Natural killer cell (primary cell): ENCODE data around the gene PLEKHA5. TPM values are rescaled to one million over a fixed set of nuclear protein-coding genes. Genes with fewer than 3 reads are reported as not detected.

ENCODE experiments used
- ATAC-seq, 3 donors: fragments of 150-1000 bp in 2 of 3; fragments of 200-7000 bp in 1 of 3; cut with Tn5 transposase; 1 replicate in 1 of 3; 2 replicates in 2 of 3; pipeline ENCODE4 v1.10.0; 2021; ENCODE audit warnings: mild to moderate bottlenecking in 2 of 3, moderate library complexity in 2 of 3
- DNase-seq, 2 donors: peaks; one replicate each; pipeline versions ENCODE4 v3.0.0 to v3.0.0-alpha.2; 2013 to 2021; ENCODE audit warnings: mixed read lengths in 1 of 2
- H3K27ac ChIP-seq: one replicate; pipeline ENCODE4 v1.5.1; 2013; ENCODE audit warnings: mild to moderate bottlenecking, low read length
- H3K27me3 ChIP-seq: one replicate; pipeline ENCODE4 v1.6.1; 2013; ENCODE audit warnings: low read length; ENCODE audit not compliant: control insufficient read depth, insufficient read depth
- H3K36me3 ChIP-seq: one replicate; pipeline ENCODE4 v1.6.1; 2013; ENCODE audit warnings: low read length; ENCODE audit not compliant: control insufficient read depth, insufficient read depth
- H3K4me1 ChIP-seq: one replicate; pipeline ENCODE4 v1.6.1; 2013; ENCODE audit warnings: low read length; ENCODE audit not compliant: control insufficient read depth, insufficient read depth
- H3K4me3 ChIP-seq: one replicate; pipeline ENCODE4 v1.5.1; 2013; ENCODE audit warnings: low read length
- H3K9me3 ChIP-seq: one replicate; pipeline ENCODE4 v1.6.1; 2013; ENCODE audit warnings: low read length; ENCODE audit not compliant: control insufficient read depth, insufficient read depth
- H3K27ac Mint-ChIP-seq, 2 donors: one replicate each; pipeline ENCODE4 v1.8.0; 2022; ENCODE audit warnings: mild to moderate bottlenecking in 2 of 2, mixed read lengths in 2 of 2, moderate library complexity in 1 of 2
- H3K27me3 Mint-ChIP-seq, 2 donors: one replicate each; pipeline ENCODE4 v1.8.0; 2022; ENCODE audit warnings: low read depth in 2 of 2, mixed read lengths in 2 of 2
- H3K36me3 Mint-ChIP-seq: one replicate; pipeline ENCODE4 v1.8.0; 2022; ENCODE audit warnings: mixed read lengths
- H3K4me1 Mint-ChIP-seq, 2 donors: one replicate each; pipeline ENCODE4 v1.8.0; 2022; ENCODE audit warnings: mixed read lengths in 2 of 2
- H3K4me3 Mint-ChIP-seq: one replicate; pipeline ENCODE4 v1.8.0; 2022; ENCODE audit warnings: mild to moderate bottlenecking, moderate library complexity, mixed read lengths
- H3K9me3 Mint-ChIP-seq, 2 donors: one replicate each; pipeline ENCODE4 v1.8.0; 2022; ENCODE audit warnings: mixed read lengths in 2 of 2
- CTCF ChIP-seq: fragments of 200-600 bp; IDR thresholded peaks from one replicate; pipeline ENCODE4 v1.8.0; 2022; ENCODE audit warnings: antibody characterized with exemption
- WGBS: methylation state at CpG from one replicate; pipeline ENCODE4 v1.1.7; 2013; ENCODE audit warnings: missing lambda C conversion rate; ENCODE audit not compliant: insufficient coverage; 5-methylcytosine and 5-hydroxymethylcytosine counted together
- intact Hi-C: fragments of 100-400 bp; cut with micrococcal nuclease; formaldehyde crosslinking; loops from one replicate; pipeline ENCODE4 v1.14.2; 2022
- total RNA-seq, 4 donors: library from RNA; stranded (reverse); fragments of 120-200 nt in 1 of 4; gene quantifications; one replicate each; pipeline versions ENCODE4 v1.2.3 to v1.2.4, GENCODE V29; 2013 to 2022

Gene PLEKHA5
- total RNA-seq, 3 donors from 2014 or later (not counting 1 experiment from before 2014, with no cell fraction given), result 5.2 to 12.1 (median 7.0) TPM

- peaks cover 17 to 32% of the 10 kb centered on the region in 2 donors for H3K4me1 Mint-ChIP-seq
- H3K27ac Mint-ChIP-seq, result no peak overlapping the region
- ATAC-seq (no peak), DNase-seq (no peak)
- Histone ChIP-seq H3K4me1 (peaks cover 40% of the 10 kb centered on the region), H3K36me3 (no peaks in the 10 kb centered on the region), H3K4me3 (no peak overlapping the region), H3K27ac (no peak overlapping the region), H3K9me3 (peaks cover 25% of the 10 kb centered on the region), H3K27me3 (no peaks in the 10 kb centered on the region)
- intact Hi-C loops, result no loop called here
- H3K27me3 Mint-ChIP-seq, result no peaks in the 10 kb centered on the region
- peaks cover 7% of the 10 kb centered on the region for H3K36me3 Mint-ChIP-seq
- no peak for TF ChIP-seq CTCF
- H3K4me3 Mint-ChIP-seq, result no peak overlapping the region
- peaks cover 3 to 5% of the 10 kb centered on the region in 2 donors for H3K9me3 Mint-ChIP-seq
- 97% methylated on average over 6 of the region's 6 CpGs for WGBS
Observed at GRCh38 chr12:19402211-19402610, 272.7 kb downstream of the PLEKHA5 start.

GRCh38 chr12:19402743-19403431 is 273.4 kb downstream of the PLEKHA5 start:
- Mint-ChIP-seq H3K27ac (peak overlapping the region; percentile 86 to 93), H3K4me1 (peaks cover 17 to 32% of the 10 kb centered on the region in 2 donors), H3K27me3 (no peaks in the 10 kb centered on the region), H3K4me3 (peak overlapping the region; percentile 58), H3K36me3 (peaks cover 7% of the 10 kb centered on the region), H3K9me3 (peaks cover 3 to 5% of the 10 kb centered on the region in 2 donors)
- Histone ChIP-seq H3K9me3 (peaks cover 25% of the 10 kb centered on the region), H3K4me3 (no peak overlapping the region), H3K4me1 (peaks cover 40% of the 10 kb centered on the region), H3K36me3 (no peaks in the 10 kb centered on the region), H3K27me3 (no peaks in the 10 kb centered on the region), H3K27ac (peak overlapping the region; percentile 73)
- DNase-seq, result no peak
- no peak for TF ChIP-seq CTCF
- ATAC-seq, result no peak
- intact Hi-C loops, result no loop called here
- 84% methylated on average over 4 of the region's 4 CpGs for WGBS

- H3K36me3 ChIP-seq, result no peaks in the 10 kb centered on the region
- no peaks in the 10 kb centered on the region for H3K27me3 ChIP-seq
- Mint-ChIP-seq H3K27me3 (no peaks in the 10 kb centered on the region), H3K27ac (peak overlapping the region; percentile 86 to 93), H3K9me3 (peaks cover 3 to 5% of the 10 kb centered on the region in 2 donors), H3K36me3 (peaks cover 7% of the 10 kb centered on the region), H3K4me3 (peak overlapping the region; percentile 91), H3K4me1 (peaks cover 17 to 32% of the 10 kb centered on the region in 2 donors)
- peaks cover 40% of the 10 kb centered on the region for H3K4me1 ChIP-seq
- H3K27ac ChIP-seq, result peak overlapping the region; percentile 73
- intact Hi-C loops, result no loop called here
- ATAC-seq, result peak; percentile 94 to 99 (median 95)
- WGBS, result 43% methylated on average over 16 of the region's 16 CpGs
- H3K4me3 ChIP-seq, result no peak overlapping the region
- no peak for TF ChIP-seq CTCF
- peak; percentile 51 to 60 for DNase-seq
- peaks cover 25% of the 10 kb centered on the region for H3K9me3 ChIP-seq
Observed at GRCh38 chr12:19404242-19404880, 274.8 kb downstream of the PLEKHA5 start.
